ENCODE results near the gene ICOSLG. TPM values are rescaled to one million over a fixed set of nuclear protein-coding genes. Genes with fewer than 3 reads are reported as not detected.
"Not testable (repeated sequence)": the region's sequence is repeated elsewhere in the genome, so short reads cannot be mapped to it uniquely, and the experiment has no call there.

Gene ICOSLG
- total and polyA plus RNA-seq, 4 donors: 0.59 to 3.8 (median 2.3) TPM

DNA sequence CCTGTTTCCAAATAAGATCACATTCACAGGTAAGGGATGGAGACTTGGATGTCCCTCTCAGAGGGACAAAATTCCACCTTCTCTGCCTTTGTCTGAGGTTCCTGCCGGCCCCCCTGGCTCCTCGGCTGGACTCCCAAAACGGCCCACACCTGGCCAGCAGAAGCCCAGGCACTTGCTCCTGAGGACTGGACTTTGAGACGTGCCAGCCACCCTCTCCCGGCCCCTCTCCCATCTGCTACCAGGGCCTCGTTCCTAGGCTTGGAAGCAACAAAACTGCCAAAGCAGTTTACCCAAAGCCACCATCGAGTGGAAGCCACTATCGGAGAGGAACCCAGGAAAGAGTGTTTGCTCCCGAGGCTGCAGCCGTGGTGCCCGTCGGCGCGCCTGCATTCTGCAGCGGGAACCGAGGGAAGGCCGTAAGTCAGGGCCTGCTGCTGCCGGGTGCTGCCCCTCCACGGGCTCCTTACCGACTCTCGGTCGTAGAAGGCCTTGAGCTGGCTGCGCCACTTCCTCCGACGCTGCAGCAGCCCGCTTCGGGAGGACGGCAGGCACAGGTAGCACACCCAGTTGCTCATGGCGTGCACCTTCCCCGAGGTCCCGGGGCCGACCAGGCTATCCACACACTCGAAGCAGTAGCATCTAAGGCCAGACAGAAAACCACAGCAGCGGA, 17.4 kb upstream of the ICOSLG start:
- Histone ChIP-seq H3K27me3 (ENCODE audit: control insufficient read depth, insufficient read depth, low read length) (no peaks in the 10 kb centered on the region), H3K9me3 (ENCODE audit: control insufficient read depth, insufficient read depth, low read length) (no peaks in the 10 kb centered on the region), H3K27ac (ENCODE audit: low read depth, low read length) (no peak overlapping the region), H3K4me1 (ENCODE audit: control insufficient read depth, insufficient read depth, low read length) (peaks cover 2% of the 10 kb centered on the region), H3K36me3 (ENCODE audit: control insufficient read depth, insufficient read depth, low read length) (no peaks in the 10 kb centered on the region), H3K4me3 (ENCODE audit: low read depth, low read length) (no peak overlapping the region)
- WGBS (ENCODE audit: insufficient coverage): 87% methylated on average over 33 of the region's 34 CpGs
- DNase-seq (ENCODE audit: low read depth in 4 of 6, low spot score in 6 of 6): no peak

DNA sequence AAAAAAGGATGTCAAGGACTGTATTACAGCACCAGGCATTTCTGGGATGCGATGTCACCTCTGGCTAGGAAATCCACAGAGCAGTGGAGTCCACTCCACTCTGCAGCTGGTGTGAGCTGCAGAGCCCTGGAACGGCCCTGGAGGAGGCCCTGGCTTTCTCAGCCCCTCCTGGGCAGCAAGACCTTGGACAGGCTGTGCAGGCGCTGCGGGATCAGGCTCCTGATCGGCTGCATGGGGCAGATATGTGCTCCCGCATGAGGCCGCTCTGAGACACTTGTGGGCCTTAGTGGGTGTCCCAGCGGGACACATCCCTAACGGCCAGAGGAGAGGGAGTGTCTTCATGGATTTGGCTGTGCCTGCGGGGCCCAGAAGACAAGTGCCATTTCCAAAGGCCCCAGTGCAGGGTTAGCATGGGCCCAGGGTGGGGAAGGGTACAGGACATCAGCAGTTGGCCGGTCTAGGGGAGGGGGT, 14.8 kb upstream of the ICOSLG start:
- H3K27me3 ChIP-seq (ENCODE audit: control insufficient read depth, insufficient read depth, low read length): no peaks in the 10 kb centered on the region
- H3K36me3 ChIP-seq (ENCODE audit: control insufficient read depth, insufficient read depth, low read length): no peaks in the 10 kb centered on the region
- 90% methylated on average over 10 of the region's 11 CpGs for WGBS (ENCODE audit: insufficient coverage)
- no peak for DNase-seq (ENCODE audit: low read depth in 4 of 6, low spot score in 6 of 6)
- no peaks in the 10 kb centered on the region for H3K9me3 ChIP-seq (ENCODE audit: control insufficient read depth, insufficient read depth, low read length)
- no peak overlapping the region for H3K4me3 ChIP-seq (ENCODE audit: low read depth, low read length)
- H3K27ac ChIP-seq (ENCODE audit: low read depth, low read length): no peak overlapping the region
- H3K4me1 ChIP-seq (ENCODE audit: control insufficient read depth, insufficient read depth, low read length): no peaks in the 10 kb centered on the region

DNA sequence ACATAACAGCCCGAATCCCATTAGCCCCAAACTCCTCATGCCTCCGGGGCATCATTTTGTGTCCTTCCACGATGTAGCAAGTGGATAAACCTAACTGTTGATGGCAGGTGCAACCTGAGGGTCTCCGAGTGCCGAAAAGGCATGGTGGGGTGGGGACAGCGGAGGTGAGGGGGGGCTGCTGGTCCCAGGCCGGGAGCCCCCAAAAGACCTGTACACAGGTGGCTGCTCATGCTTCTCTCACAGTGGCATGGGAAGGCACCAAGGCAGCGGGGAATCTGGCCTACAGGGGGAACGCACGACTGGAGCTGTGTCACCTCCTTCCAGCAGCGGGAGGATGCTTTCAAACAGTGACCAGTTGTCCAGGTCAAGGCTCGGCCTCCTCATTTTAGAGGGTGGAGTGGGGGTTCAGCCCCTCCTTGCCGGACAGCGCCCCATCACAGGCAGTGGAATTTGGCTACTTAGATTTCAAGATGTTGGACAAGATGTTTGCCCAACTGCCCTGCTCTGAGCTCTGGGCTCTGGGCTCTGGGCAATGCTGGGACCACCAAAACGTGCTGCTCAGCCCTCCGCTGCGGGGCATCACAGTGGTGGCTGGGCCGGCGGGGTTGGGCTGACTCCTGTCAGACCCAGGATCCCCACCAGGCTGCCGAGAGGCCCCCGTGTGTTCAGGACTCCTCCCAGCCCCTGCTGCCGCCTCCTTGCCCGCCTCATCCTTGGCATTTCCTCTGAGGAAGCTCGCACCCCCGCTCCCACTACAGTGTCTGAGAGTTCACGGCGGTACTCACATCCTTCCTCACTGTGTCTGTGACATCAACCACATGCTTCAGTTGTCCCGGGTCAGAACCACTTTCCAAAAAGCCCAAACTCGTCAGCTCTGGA, 13.3 kb upstream of the ICOSLG start:
- no peak overlapping the region for H3K4me3 ChIP-seq (ENCODE audit: low read depth, low read length)
- H3K4me1 ChIP-seq (ENCODE audit: control insufficient read depth, insufficient read depth, low read length): no peaks in the 10 kb centered on the region
- H3K27ac ChIP-seq (ENCODE audit: low read depth, low read length): no peak overlapping the region
- H3K27me3 ChIP-seq (ENCODE audit: control insufficient read depth, insufficient read depth, low read length): no peaks in the 10 kb centered on the region
- no peaks in the 10 kb centered on the region for H3K9me3 ChIP-seq (ENCODE audit: control insufficient read depth, insufficient read depth, low read length)
- H3K36me3 ChIP-seq (ENCODE audit: control insufficient read depth, insufficient read depth, low read length): no peaks in the 10 kb centered on the region
- DNase-seq (ENCODE audit: low read depth in 4 of 6, low spot score in 6 of 6): no peak
- WGBS (ENCODE audit: insufficient coverage): 81% methylated on average over 26 of the region's 29 CpGs

DNA sequence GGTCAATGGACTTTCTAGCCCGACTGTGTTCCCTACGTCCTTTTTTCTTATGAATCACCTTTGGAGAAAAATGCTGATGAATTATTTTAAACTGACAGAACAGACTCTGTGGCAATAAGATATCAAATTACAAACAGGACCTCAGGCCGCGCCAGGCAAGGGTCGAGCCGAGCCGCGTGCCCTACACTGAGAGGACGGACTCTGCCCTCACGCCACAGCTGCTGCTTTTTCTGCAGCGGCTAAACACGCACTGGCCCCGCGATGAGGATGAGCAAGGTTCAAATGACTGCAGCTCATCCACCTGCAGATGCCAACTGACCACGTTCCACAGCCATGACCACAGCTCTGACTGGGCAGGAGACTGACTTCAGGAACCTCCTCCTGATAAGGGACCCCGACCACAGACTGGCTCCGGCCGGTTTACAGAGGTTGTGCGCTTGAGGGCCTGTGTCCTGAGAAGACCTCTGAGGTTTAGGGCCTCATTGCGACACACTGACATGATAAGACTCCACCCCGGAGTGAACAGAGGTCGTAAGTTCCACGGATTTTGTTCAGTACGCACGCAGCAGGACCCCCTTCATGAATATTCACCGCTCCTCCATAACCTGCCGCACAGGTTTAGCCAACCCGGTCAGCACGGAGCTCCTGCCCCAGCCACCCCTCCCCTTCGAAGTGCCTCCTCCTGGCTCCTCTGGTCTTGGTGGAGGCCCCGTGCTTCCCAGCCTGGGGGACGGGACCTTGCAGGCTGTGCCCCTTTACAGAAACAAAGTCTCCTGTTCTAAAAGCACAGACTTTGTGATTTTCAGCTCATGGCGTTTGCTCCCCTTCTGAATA, 8.7 kb upstream of the ICOSLG start:
- not testable (repeated sequence) for H3K4me3 ChIP-seq (ENCODE audit: low read depth, low read length); H3K9me3 ChIP-seq (ENCODE audit: control insufficient read depth, insufficient read depth, low read length); DNase-seq (ENCODE audit: low read depth in 4 of 6, low spot score in 6 of 6); H3K27ac ChIP-seq (ENCODE audit: low read depth, low read length); H3K4me1 ChIP-seq (ENCODE audit: control insufficient read depth, insufficient read depth, low read length); H3K36me3 ChIP-seq (ENCODE audit: control insufficient read depth, insufficient read depth, low read length); H3K27me3 ChIP-seq (ENCODE audit: control insufficient read depth, insufficient read depth, low read length)
- WGBS (ENCODE audit: insufficient coverage): no CpG with 5 or more reads among the region's 33 CpGs

DNA sequence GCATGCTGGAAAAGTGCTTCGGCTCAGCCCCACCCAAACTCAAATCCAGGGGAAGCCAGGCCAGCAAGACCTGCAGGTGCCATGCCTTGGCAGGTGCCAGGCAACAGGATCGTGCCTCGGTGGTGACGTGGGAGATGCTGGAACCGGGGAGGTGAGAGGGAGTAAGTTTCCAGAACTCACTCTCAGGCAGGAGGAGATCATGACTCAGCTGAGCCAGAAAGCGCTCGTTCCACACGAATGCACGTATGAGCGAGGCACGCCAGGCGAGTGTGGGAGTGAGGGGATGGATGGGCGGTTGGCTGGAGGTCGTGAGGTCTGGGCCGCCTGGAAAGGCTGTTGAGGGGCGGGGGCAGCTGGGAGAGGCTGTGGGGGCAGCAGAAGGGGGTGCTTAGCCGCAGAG, 7.2 kb upstream of the ICOSLG start:
- not testable (repeated sequence) for H3K27ac ChIP-seq (ENCODE audit: low read depth, low read length); H3K36me3 ChIP-seq (ENCODE audit: control insufficient read depth, insufficient read depth, low read length); H3K4me1 ChIP-seq (ENCODE audit: control insufficient read depth, insufficient read depth, low read length); H3K4me3 ChIP-seq (ENCODE audit: low read depth, low read length); H3K27me3 ChIP-seq (ENCODE audit: control insufficient read depth, insufficient read depth, low read length); DNase-seq (ENCODE audit: low read depth in 4 of 6, low spot score in 6 of 6); H3K9me3 ChIP-seq (ENCODE audit: control insufficient read depth, insufficient read depth, low read length)
- no CpG with 5 or more reads among the region's 17 CpGs for WGBS (ENCODE audit: insufficient coverage)

DNA sequence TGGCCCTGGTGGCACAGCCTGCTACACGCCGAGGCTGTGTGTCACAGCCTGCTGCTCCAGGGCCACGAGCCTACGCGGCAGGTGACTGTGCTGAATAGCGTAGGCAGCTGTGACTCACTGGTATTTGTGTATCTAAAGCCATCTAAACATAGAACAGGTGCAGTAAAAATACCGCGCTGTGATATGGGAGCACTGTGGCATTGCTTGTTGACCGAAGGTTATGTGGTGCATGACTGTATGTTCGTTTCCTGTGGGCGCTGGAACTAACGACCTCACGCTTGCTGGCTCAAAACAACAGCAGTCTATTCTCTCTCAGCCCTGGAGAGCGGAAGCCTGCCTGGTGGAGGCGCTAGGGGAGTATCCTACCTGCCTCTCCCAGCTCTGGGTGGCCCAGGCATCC, 3.2 kb upstream of the ICOSLG start:
- not testable (repeated sequence) for H3K9me3 ChIP-seq (ENCODE audit: control insufficient read depth, insufficient read depth, low read length); H3K27ac ChIP-seq (ENCODE audit: low read depth, low read length); H3K4me1 ChIP-seq (ENCODE audit: control insufficient read depth, insufficient read depth, low read length); H3K4me3 ChIP-seq (ENCODE audit: low read depth, low read length); H3K27me3 ChIP-seq (ENCODE audit: control insufficient read depth, insufficient read depth, low read length); H3K36me3 ChIP-seq (ENCODE audit: control insufficient read depth, insufficient read depth, low read length); DNase-seq (ENCODE audit: low read depth in 4 of 6, low spot score in 6 of 6)
- WGBS (ENCODE audit: insufficient coverage): no CpG with 5 or more reads among the region's 15 CpGs

DNA sequence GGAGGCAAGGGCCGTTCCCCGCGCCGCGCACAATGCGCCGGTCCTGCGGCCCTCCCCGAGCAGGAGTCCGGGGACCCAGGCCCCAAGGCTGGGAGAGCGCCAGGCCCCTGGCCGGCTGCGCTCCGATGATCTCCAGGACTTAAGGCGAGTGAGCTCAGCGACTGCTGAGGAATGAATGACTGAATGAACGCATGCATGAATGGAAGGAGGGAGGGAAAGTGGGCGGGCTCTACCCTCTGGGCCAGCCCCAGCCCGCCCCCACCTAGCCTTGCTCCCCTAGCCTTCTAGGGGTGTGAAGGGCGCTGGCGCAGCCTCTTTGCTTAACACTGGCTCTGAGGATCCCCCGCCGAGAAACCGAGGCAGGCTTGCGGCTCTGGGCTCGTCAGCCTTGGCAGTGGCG, 538 bp upstream of the ICOSLG start:
- H3K9me3 ChIP-seq (ENCODE audit: control insufficient read depth, insufficient read depth, low read length); H3K27ac ChIP-seq (ENCODE audit: low read depth, low read length); H3K4me3 ChIP-seq (ENCODE audit: low read depth, low read length); H3K36me3 ChIP-seq (ENCODE audit: control insufficient read depth, insufficient read depth, low read length); DNase-seq (ENCODE audit: low read depth in 4 of 6, low spot score in 6 of 6); H3K27me3 ChIP-seq (ENCODE audit: control insufficient read depth, insufficient read depth, low read length); H3K4me1 ChIP-seq (ENCODE audit: control insufficient read depth, insufficient read depth, low read length): not testable (repeated sequence)
- WGBS (ENCODE audit: insufficient coverage): no CpG with 5 or more reads among the region's 27 CpGs

DNA sequence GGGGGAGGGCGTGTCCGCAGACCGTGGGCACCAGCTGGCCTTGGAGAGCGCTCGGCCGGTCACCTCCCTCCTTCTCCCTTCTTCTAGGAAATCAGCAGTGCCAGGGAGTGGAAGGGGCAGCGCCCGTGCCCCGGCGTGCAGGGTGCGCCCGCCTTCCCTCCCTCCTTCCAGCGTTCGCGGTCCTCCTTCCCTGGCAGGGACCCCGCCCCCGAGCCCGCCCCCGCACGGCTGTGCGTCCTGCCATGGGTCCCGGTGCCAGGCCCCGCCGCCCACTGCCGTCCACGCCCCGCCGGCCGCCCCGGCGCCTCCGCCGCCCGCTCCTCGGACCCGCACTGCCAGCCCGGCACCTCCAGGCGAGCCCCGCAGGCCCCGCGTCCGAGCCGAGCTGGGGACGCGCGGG, 390 bp downstream of the ICOSLG start:
- WGBS (ENCODE audit: insufficient coverage): no CpG with 5 or more reads among the region's 46 CpGs
- not testable (repeated sequence) for H3K9me3 ChIP-seq (ENCODE audit: control insufficient read depth, insufficient read depth, low read length)

DNA sequence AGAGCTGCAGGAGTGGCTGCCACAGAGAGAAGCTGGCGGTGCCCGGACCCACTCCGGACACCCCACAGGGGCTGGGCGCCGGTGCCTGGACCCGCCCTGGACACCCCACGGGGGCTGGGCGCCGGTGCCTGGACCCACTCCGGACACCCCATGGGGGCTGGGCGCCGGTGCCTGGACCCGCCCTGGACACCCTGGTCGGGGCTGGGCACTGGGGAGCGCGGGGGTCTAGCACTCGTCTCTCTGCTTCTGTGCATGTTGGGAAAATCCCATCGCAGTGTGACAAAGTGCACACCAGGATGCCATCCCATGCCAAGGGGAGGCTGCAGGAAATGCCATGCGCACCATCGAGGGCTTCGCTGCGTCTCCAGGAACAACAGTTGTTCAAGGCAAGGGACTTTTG, 11.2 kb downstream of the ICOSLG start:
- not testable (repeated sequence) for H3K27me3 ChIP-seq (ENCODE audit: control insufficient read depth, insufficient read depth, low read length); H3K36me3 ChIP-seq (ENCODE audit: control insufficient read depth, insufficient read depth, low read length); H3K4me1 ChIP-seq (ENCODE audit: control insufficient read depth, insufficient read depth, low read length); DNase-seq (ENCODE audit: low read depth in 4 of 6, low spot score in 6 of 6); H3K27ac ChIP-seq (ENCODE audit: low read depth, low read length); H3K9me3 ChIP-seq (ENCODE audit: control insufficient read depth, insufficient read depth, low read length); H3K4me3 ChIP-seq (ENCODE audit: low read depth, low read length)
- 65% methylated on average over 4 of the region's 22 CpGs for WGBS (ENCODE audit: insufficient coverage)

More for the DNA sequence above, 390 bp downstream of the ICOSLG start:
- not testable (repeated sequence) for H3K4me3 ChIP-seq (ENCODE audit: low read depth, low read length); DNase-seq (ENCODE audit: low read depth in 4 of 6, low spot score in 6 of 6); H3K4me1 ChIP-seq (ENCODE audit: control insufficient read depth, insufficient read depth, low read length); H3K27me3 ChIP-seq (ENCODE audit: control insufficient read depth, insufficient read depth, low read length); H3K36me3 ChIP-seq (ENCODE audit: control insufficient read depth, insufficient read depth, low read length); H3K27ac ChIP-seq (ENCODE audit: low read depth, low read length)
